HG03025 (cell line): Measurements from ENCODE around the gene PPP1R14C.
"Not testable (repeated sequence)": the region's sequence is repeated elsewhere in the genome, so short reads cannot be mapped to it uniquely, and the experiment has no call there.

Experiments
- ATAC-seq: cut with Tn5 transposase; IDR thresholded peaks from one replicate; pipeline ENCODE4 v1.9.1; 2021; ENCODE audit warnings: mild to moderate bottlenecking, moderate library complexity; ENCODE audit not compliant: unreplicated experiment, low FRiP score

The PPP1R14C gene

DNA sequence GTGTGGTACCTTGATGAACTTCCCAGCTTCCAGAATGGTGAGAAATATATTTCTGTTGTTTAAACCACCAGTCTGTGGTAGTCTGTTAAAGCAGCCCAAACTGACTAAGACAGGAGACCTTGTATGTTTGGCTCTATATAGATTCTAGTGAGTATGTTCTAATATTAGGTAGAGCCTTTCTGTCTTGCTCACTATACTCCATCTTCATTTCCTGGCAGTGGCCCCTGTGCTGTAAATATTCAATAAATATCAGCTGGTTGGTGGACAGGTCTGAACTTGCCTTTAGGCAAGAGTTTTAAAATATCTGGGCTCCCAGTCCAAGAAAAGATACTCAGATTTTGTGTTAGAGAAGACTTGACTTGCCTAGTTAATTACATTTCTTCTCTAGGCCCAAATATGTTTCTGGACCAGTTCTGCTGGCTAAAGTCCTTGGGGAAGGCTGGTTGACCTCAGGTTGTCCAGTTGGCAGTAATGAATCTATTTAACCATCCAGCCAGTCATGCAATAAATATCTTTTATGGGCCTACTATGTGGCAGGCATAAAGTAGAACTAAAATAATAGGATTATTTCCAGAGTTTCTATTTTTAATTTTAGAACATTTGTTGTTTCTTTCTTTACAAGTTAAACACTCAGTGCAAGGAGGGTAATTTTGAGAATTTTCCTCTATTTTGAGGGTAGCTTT lies 22.3 kb downstream of the PPP1R14C start:
- no peak for ATAC-seq

GRCh38 chr6:150167479-150167873 lies 24.6 kb downstream of the PPP1R14C start:
- ATAC-seq = no peak

- ATAC-seq = no peak
Measured at GRCh38 chr6:150169181-150169580, 26.3 kb downstream of the PPP1R14C start.

DNA sequence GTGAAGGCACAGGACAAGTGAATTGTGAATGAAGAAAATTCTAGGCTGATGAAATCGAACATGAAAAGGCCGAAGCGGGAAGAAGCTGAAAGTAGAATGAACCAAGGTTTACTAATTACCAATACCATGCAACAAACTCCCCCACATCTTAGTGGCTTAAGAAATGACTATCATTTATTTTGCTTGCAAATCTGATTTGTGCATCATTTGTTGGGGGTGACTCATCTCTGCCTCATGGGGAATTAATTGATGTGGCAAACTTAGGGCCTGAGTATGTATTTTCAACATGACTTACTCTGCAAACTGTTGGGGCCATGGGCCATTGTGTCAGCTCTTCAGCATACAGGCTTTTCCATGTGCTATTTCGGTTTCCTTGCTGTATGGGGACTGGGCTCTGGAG lies 26.8 kb downstream of the PPP1R14C start:
- ATAC-seq = no peak

GRCh38 chr6:150172929-150173328 lies 30.1 kb downstream of the PPP1R14C start:
- ATAC-seq = no peak

- ATAC-seq = no peak
Measured at GRCh38 chr6:150175586-150176151, 32.8 kb downstream of the PPP1R14C start.

- no peak for ATAC-seq
Measured at GRCh38 chr6:150176152-150176551, 33.3 kb downstream of the PPP1R14C start.

GRCh38 chr6:150176659-150177058 lies 33.8 kb downstream of the PPP1R14C start:
- ATAC-seq = no peak

- no peak for ATAC-seq
Measured at GRCh38 chr6:150177259-150177951, 34.6 kb downstream of the PPP1R14C start.

- ATAC-seq = no peak
Measured at GRCh38 chr6:150177952-150178520, 35.2 kb downstream of the PPP1R14C start.

DNA sequence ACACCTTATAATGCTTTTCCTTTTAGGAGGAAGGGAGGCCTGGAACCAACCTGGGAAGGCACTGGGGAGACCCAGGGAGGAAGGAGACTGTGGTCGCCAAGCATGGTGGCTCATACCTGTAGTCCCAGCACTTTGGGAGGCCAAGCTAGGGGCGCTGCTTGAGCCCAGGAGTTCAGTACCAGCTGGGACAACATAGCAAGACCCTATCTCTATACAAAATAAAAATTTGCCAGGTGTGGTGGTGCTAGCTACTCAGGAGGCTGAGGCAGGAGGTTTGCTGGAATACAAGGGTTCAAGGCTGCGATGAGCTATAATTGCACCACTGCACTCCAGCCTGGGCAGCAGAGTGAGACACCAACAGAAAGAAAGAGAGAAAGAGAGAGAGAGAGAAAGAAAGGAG lies 36.2 kb downstream of the PPP1R14C start:
- no peak for ATAC-seq

GRCh38 chr6:150179907-150180424 lies 37.1 kb downstream of the PPP1R14C start:
- not testable (repeated sequence) for ATAC-seq

DNA sequence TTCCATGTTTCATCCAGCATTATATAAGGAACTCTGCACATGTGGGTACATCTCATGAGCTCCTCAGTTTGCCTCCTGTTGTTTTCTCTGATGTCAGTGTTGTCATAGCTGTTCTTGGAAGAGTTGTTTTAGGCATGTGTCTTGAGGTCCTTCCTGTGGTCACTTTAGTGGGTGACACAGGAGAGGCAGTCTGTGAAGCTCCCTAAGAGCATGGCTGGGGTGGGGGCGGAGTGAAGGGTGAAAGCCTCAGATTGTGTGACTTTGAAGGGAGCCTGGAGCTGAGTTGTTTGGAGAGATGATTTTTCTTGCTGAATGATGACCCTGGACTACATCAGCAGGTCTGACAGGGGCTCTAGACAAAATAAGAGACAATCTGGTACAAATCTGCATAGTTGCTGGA lies 37.7 kb downstream of the PPP1R14C start:
- ATAC-seq = no peak

DNA sequence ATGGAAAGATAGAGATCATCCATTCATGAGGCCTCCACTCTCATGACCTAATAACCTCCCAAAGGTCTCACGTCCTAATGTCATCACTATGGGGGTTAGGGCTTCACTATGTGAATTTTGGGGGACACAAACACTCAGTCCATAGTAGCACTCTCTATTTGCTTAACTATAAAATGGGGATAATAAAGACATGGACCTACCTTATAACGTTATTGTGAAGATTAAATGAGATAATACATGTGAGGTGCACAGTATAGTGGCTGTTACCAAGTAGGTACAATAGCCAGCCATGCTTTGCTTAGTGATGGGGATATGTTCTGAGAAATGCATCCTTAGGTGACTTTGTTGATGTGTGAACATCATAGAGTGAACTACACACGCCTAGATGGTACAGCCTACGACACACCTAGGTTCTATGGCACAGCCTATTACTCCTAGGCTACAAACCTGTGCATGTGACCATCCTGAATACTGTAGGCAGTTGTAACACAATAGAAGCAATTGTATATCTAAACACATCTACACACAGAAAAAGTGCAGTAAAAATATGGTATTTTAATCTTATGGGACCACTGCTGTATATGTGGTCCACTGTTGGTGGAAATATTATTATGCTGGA lies 39.7 kb downstream of the PPP1R14C start:
- ATAC-seq = no peak

GRCh38 chr6:150183105-150183504 lies 40.3 kb downstream of the PPP1R14C start:
- ATAC-seq = no peak

DNA sequence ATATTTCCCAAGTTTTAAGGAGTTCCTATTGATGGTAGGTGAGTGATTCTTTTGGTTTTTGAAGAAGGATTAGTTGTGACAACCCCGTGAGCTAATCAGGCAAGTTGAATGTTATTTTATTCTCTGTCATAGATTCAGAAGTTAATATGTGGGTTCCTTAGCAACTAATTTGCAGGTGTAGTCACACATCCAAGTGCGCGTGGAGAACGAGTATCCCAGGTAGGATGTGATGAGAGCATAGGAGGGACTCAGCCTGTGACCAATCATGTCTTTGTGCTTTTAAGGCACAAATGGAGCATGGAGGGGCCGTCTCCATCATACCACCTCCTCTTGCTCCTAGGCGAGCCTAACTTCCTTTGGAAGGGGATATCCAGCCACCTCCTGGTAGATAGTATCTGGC lies 41.1 kb downstream of the PPP1R14C start:
- ATAC-seq = no peak

DNA sequence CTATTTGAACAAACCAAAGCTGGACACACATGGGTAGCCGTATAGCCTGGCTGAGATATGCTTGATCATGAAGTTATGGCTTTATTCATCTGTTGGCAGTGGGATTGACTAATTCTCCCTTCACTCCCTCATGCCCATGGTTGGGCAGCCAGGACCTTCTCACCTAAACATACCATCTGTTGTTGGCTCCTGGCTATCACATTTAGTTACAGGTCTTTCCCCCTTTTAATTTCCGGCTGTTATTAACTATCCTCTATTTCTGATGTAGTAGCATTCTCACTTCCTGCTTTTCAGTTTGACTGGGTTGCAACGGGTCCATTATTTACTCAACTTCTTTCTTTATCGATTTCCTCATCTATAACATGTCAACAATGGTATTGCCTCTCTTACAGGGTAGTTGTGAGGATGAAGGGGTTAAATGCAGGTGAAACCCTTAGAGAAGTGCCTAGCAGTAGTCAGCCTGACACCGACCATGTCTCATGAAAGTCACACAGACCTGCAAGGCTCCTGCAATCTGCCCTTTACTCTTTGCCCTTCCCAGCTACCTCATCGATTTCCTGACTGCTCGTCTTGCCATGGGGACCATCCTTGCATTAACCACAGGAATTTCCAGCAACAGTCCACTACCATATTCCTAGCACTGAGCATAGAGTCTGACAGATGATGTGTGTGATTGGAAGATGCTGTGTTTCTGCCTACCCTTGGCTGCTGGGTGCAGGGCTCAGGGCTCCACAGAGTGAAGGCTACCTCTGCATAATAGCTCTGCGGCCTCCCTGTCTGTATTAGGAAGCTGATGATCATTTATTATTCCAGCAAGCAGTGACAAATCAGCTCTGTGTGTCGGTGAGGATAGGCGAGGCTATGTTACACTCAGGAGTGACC lies 42.2 kb downstream of the PPP1R14C start:
- ATAC-seq = no peak

- ATAC-seq = no peak
Measured at GRCh38 chr6:150185732-150186117, 42.9 kb downstream of the PPP1R14C start.

DNA sequence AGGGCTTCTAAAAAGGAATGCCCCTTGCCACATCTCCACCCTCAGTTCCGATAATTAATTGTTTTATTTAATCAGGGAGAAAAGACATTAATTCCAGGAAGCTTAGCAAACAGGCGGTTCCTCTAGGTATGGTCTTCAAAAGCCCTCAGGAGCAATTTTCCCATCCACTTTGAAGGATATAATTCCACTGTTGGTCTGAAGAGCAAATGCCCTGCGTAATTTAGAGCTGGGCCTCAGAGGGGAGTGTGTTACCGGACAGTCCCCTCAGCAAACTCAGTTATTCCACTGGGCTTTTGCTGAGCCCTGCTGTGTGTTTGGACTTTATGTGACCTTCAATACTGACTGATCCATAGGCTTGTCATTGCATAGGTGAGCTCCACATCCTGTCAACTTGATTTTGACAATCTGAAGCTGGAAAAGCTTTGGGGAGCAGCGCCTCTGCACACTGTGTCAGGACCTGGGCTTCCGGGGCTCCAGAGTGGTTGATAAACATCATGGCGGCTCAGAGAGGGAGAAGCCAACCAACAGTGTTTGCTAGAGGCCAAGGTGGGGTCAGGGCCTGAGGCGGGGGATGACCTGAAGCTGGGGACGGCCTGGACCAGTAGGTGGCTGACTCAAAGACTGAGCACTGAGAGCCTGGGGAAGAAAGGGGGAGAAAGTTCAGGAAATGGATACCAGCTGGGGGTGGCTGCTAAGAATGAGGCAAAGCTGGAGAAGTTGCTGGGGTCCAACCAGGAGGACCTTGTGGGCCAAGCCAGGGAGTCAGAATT lies 43.5 kb downstream of the PPP1R14C start:
- ATAC-seq = no peak
